HG02981 (cell line): ENCODE data around the gene BIRC5.

Experiments
- ATAC-seq: cut with Tn5 transposase; IDR thresholded peaks from one replicate; pipeline ENCODE4 v1.9.1; 2021; ENCODE audit warnings: mild to moderate bottlenecking, moderate library complexity; ENCODE audit not compliant: unreplicated experiment

The BIRC5 gene

GRCh38 chr17:78255029-78255656, 41.1 kb downstream of the BIRC5 start:
- no peak for ATAC-seq

- ATAC-seq = no peak
Measured at GRCh38 chr17:78255953-78256706, 42.1 kb downstream of the BIRC5 start.

GRCh38 chr17:78256707-78257591, 42.9 kb downstream of the BIRC5 start:
- no peak for ATAC-seq

GRCh38 chr17:78257810-78258322, 43.8 kb downstream of the BIRC5 start:
- no peak for ATAC-seq

GRCh38 chr17:78258323-78259191, 44.5 kb downstream of the BIRC5 start:
- no peak for ATAC-seq

GRCh38 chr17:78259192-78259554, 45.1 kb downstream of the BIRC5 start:
- ATAC-seq = no peak

- ATAC-seq = no peak
Measured at GRCh38 chr17:78263063-78263735, 49.1 kb downstream of the BIRC5 start.

GRCh38 chr17:78263736-78264340, 49.8 kb downstream of the BIRC5 start:
- no peak for ATAC-seq

GRCh38 chr17:78264590-78264989, 50.5 kb downstream of the BIRC5 start:
- ATAC-seq = no peak

GRCh38 chr17:78265121-78265520, 51.1 kb downstream of the BIRC5 start:
- ATAC-seq = no peak

GRCh38 chr17:78266231-78266631, 52.2 kb downstream of the BIRC5 start:
- ATAC-seq = no peak

GRCh38 chr17:78266771-78267170, 52.7 kb downstream of the BIRC5 start:
- no peak for ATAC-seq

- ATAC-seq = no peak
Measured at GRCh38 chr17:78267253-78268073, 53.4 kb downstream of the BIRC5 start.

- no peak for ATAC-seq
Measured at GRCh38 chr17:78268191-78268874, 54.3 kb downstream of the BIRC5 start.

GRCh38 chr17:78268951-78269905, 55.2 kb downstream of the BIRC5 start:
- no peak for ATAC-seq

GRCh38 chr17:78269955-78270381, 55.9 kb downstream of the BIRC5 start:
- no peak for ATAC-seq
